ENCODE data around the gene ANKRD40CL. TPM values are rescaled to one million over a fixed set of nuclear protein-coding genes. Genes with fewer than 3 reads are reported as not detected.

Gene ANKRD40CL
- total RNA-seq, 1 experiment from 2014 or later, result not detected

- POLR2A ChIA-PET, result no interaction called here
Measured at GRCh38 chr17:50783905-50784304, 16.6 kb upstream of the ANKRD40CL start.

GRCh38 chr17:50783193-50783660, 15.9 kb upstream of the ANKRD40CL start:
- ChIA-PET POLR2A (interaction anchor here (0.5 to 1.0 kb wide), 4 partner anchors 36 to 237 kb away, joined by 4 to 14 read pairs (median 6); partner anchors contain the start of gene SPATA20), CTCF (interaction anchor here (0.6 to 3.9 kb wide), 16 partner anchors 9 to 357 kb away, joined by 3 to 51 read pairs (median 7); partner anchors contain the start of gene WFIKKN2)
- TF ChIP-seq REST (IDR thresholded peaks at IDR 0.05; ENCODE audit: insufficient read depth in 1 of 2, low read depth in 2 of 2, low read length in 1 of 2), result 0 out of 4 replicates have a peak, but pooled peaks of 1 of the 2 experiments have one; percentile 27
- TF ChIP-seq TCF7L2 (IDR thresholded peaks at IDR 0.05; ENCODE audit: low read depth, low read length), result no peak
- TF ChIP-seq CTCF (IDR thresholded peaks at IDR 0.05), result peak; percentile 99
- ATAC-seq, result peak; percentile 99
- in situ Hi-C loops (cut with HindIII; ENCODE audit: low pct_unique_long_range_greater_than_20kb, low sequenced_read_pairs) (no loop called here), intact Hi-C loops (cut with micrococcal nuclease; ENCODE audit: unreplicated experiment) (loop anchor here (1.0 to 5.0 kb wide), 2 partner anchors 58 to 169 kb away; no protein-coding TSS in a partner anchor)
- no TSS peak for BruUV-seq (replicated peaks)
- Histone ChIP-seq H3K4me3 (ENCODE audit: low read depth in 2 of 2, low read length in 2 of 2) (no peak overlapping the region), H3K27ac (ENCODE audit: low read length) (no peak overlapping the region), H3K27me3 (ENCODE audit: control insufficient read depth, insufficient read depth, low read length) (no peaks in the 10 kb centered on the region), H3K9me3 (ENCODE audit: control insufficient read depth, insufficient read depth, low read depth, low read length) (no peaks in the 10 kb centered on the region), H3K4me1 (ENCODE audit: control insufficient read depth, insufficient read depth, low read length) (no peaks in the 10 kb centered on the region), H3K36me3 (ENCODE audit: control insufficient read depth, insufficient read depth, low read length) (no peaks in the 10 kb centered on the region)
- peak; percentile 74 for DNase-seq (ENCODE audit: low read depth, low spot score)

More at GRCh38 chr17:50783905-50784304, 16.6 kb upstream of the ANKRD40CL start:
- DNase-seq (ENCODE audit: low read depth, low spot score), result no peak
- no peak for TF ChIP-seq POLR2AphosphoS5 (IDR thresholded peaks at IDR 0.05; ENCODE audit: low read depth, low read length)
- no peak for TF ChIP-seq REST (IDR thresholded peaks at IDR 0.05; ENCODE audit: insufficient read depth in 1 of 2, low read depth in 2 of 2, low read length in 1 of 2)
- no peak for TF ChIP-seq CTCF (IDR thresholded peaks at IDR 0.05)
- no peak for TF ChIP-seq SIN3A (IDR thresholded peaks at IDR 0.05; ENCODE audit: borderline replicate concordance, insufficient read depth, low read depth, low read length)
- no peak for TF ChIP-seq TCF7L2 (IDR thresholded peaks at IDR 0.05; ENCODE audit: low read depth, low read length)
- in situ Hi-C loops (cut with HindIII; ENCODE audit: low pct_unique_long_range_greater_than_20kb, low sequenced_read_pairs), result no loop called here
- CTCF ChIA-PET, result interaction anchor here (0.6 to 3.9 kb wide), 7 partner anchors 14 to 220 kb away, joined by 3 to 51 read pairs (median 5); no protein-coding TSS in a partner anchor
- ATAC-seq, result no peak
- Histone ChIP-seq H3K4me3 (ENCODE audit: low read depth in 2 of 2, low read length in 2 of 2) (no peak overlapping the region), H3K27me3 (ENCODE audit: control insufficient read depth, insufficient read depth, low read length) (no peaks in the 10 kb centered on the region), H3K9me3 (ENCODE audit: control insufficient read depth, insufficient read depth, low read depth, low read length) (no peaks in the 10 kb centered on the region), H3K36me3 (ENCODE audit: control insufficient read depth, insufficient read depth, low read length) (no peaks in the 10 kb centered on the region), H3K27ac (ENCODE audit: low read length) (no peak overlapping the region), H3K4me1 (ENCODE audit: control insufficient read depth, insufficient read depth, low read length) (no peaks in the 10 kb centered on the region)
- BruUV-seq (replicated peaks), result no TSS peak
- intact Hi-C loops (cut with micrococcal nuclease; ENCODE audit: unreplicated experiment), result loop anchor here (1.0 to 5.0 kb wide), 2 partner anchors 57 to 168 kb away; no protein-coding TSS in a partner anchor

Data from Panc1 (cell line).